GM18502 (cell line): ENCODE measurements around the gene MBOAT2.

Experiments
- ATAC-seq: cut with Tn5 transposase; IDR thresholded peaks from one replicate; pipeline ENCODE4 v1.9.1; 2021; ENCODE audit warnings: mild to moderate bottlenecking; ENCODE audit not compliant: unreplicated experiment, poor library complexity

The MBOAT2 gene

GRCh38 chr2:9018534-9018933 is 15.1 kb upstream of the MBOAT2 start:
- no peak for ATAC-seq

GRCh38 chr2:9018109-9018508 is 14.6 kb upstream of the MBOAT2 start:
- ATAC-seq: no peak

GRCh38 chr2:9017411-9017810 is 13.9 kb upstream of the MBOAT2 start:
- no peak for ATAC-seq

- no peak for ATAC-seq
Observed at GRCh38 chr2:9015998-9016397, 12.5 kb upstream of the MBOAT2 start.

- ATAC-seq: no peak
Observed at GRCh38 chr2:9013403-9013802, 9.9 kb upstream of the MBOAT2 start.

- ATAC-seq: no peak
Observed at GRCh38 chr2:9010866-9011265, 7.4 kb upstream of the MBOAT2 start.

- ATAC-seq: no peak
Observed at GRCh38 chr2:9008951-9009664, 5.6 kb upstream of the MBOAT2 start.

GRCh38 chr2:9006368-9006767 is 2.9 kb upstream of the MBOAT2 start:
- no peak for ATAC-seq

- no peak for ATAC-seq
Observed at GRCh38 chr2:9004338-9005204, 1.1 kb upstream of the MBOAT2 start.

GRCh38 chr2:9003366-9003615 is 193 bp downstream of the MBOAT2 start:
- no peak for ATAC-seq

GRCh38 chr2:9002637-9003365 is 683 bp downstream of the MBOAT2 start:
- no peak for ATAC-seq

GRCh38 chr2:9002313-9002636 is 1.2 kb downstream of the MBOAT2 start:
- no peak for ATAC-seq

GRCh38 chr2:9001778-9002177 is 1.7 kb downstream of the MBOAT2 start:
- ATAC-seq: no peak

- ATAC-seq: no peak
Observed at GRCh38 chr2:9001229-9001628, 2.3 kb downstream of the MBOAT2 start.

- no peak for ATAC-seq
Observed at GRCh38 chr2:9000442-9000841, 3.0 kb downstream of the MBOAT2 start.

GRCh38 chr2:8999797-9000196 is 3.7 kb downstream of the MBOAT2 start:
- ATAC-seq: no peak

GRCh38 chr2:8999102-8999446 is 4.4 kb downstream of the MBOAT2 start:
- ATAC-seq: no peak

GRCh38 chr2:8998418-8999101 is 4.9 kb downstream of the MBOAT2 start:
- no peak for ATAC-seq

GRCh38 chr2:8997631-8998030 is 5.9 kb downstream of the MBOAT2 start:
- no peak for ATAC-seq

- ATAC-seq: no peak
Observed at GRCh38 chr2:8997108-8997507, 6.4 kb downstream of the MBOAT2 start.

GRCh38 chr2:8996006-8996405 is 7.5 kb downstream of the MBOAT2 start:
- ATAC-seq: no peak
